Left hindlimb (tissue), 1 donor: Measurements from ENCODE around the gene SLC5A6.

Experiments used
- DNase-seq: peaks from one replicate; pipeline ENCODE4 v3.0.0-alpha.2; 2018

The SLC5A6 gene

DNA sequence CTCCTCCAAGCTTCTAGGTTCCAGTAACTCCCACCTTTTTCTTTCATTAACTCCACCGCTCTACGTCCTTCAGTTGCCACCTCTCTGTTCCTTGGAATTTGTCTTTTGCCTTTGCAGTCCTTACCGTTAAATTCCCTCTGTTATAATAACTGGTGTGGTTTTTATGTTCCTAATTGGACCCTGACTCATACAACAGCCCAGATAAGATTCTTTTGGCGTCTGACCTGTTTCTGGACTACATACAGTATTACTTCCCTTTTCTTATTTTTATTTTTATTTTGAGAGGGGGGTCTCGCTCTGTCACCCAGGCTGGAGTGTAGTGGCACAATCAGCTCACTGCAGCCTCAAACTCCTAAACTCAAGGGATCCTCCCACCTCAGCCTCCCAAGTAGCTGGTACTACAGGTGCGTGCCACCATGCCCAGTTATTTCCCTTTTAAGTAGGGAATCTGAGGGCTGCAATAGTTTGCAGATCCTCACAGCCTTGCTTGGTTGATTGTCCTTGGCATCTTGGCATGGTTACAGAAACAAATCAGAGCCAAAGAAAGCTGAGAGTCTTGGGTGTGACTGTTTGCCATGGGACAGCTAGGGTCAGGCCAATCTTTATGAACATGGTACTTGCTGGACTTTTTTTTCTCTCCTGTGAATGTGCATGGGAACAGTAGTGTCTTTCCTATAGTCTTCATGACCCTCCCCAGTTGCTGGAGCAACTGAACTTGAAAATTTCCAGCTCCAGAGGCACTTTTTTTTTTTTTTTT, 41.3 kb downstream of the SLC5A6 start:
- no peak for DNase-seq

DNA sequence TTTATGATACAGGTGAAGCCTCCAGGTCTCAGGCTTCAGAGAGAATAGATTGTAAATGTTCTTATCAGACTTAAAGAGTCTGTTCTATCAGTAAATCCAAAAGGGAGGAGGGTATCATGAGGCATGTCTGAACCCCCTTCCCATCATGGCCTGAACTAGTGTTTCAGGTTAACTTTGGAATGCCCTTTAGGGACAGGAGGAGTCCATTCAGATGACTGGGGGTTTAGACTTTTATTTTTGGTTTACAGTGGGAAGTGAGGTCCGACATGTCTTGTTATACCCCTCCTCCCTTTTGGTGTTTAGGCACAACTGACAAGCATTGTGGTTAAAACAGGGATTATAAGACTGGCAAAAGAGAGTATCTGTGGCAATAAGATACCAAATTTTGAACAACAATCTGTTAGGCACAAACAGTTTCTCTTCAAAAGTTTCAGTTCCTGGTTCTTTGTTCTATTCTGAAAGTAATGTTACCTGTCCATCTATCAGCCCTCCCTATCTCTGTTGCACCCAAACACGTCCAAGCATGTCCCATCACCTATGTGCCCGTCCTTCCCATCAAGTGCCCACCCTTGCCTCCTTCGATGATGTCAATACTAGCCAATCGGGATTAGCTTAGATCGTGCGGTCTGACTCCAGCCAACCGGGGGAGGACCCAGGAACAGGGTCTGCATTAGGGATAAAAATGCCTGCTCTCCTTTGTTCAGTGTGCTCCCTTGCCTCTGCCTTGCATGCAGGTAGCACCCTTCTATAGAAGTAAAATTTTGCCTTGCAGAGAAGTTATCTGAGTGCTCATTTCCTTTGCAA, 46.9 kb downstream of the SLC5A6 start:
- no peak for DNase-seq

DNA sequence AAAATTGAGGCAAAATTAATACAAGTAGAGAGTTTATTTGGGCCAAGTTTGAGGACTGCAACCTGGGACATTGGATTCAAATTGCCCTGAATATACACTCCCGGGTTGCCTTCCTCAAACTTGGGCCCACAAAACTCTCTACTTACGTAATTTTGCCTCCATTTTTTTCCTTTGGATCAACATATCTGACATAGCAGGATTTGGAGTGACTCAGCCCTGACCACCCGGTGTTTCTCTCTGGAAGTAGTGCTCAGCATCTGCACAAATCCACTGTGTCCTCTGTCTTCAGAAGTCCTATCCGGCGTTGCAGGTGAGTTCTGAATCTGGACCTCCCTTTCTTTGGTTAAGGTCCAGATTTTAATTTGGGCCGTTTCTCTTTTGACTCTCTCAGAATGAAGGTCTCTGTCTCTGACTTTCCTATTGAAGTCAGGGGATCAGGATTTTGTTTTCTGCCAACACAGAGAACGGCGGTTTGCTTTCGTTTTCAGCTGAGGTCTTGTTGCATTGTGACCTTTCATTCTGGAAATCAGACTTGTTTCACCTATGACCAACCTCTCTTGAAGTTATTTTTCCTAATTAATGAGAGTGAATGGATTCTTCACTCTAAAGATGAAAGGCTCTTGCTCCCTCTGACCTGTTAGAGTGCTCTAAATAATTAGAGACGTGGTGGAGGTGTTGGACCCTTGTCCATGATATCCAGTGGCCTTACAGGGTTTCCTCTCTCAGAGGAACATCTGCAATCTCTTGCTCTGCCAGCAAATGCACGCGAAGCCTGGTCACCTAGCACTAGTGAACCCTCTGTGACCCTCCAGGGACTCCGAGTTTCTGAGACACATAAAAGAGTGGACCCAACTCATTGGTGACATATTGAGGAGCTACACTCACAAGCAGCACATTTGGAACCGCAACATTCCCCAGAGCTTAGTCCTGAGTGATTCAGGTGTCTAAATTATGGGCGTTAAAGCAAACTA, 49.6 kb downstream of the SLC5A6 start:
- DNase-seq = no peak

DNA sequence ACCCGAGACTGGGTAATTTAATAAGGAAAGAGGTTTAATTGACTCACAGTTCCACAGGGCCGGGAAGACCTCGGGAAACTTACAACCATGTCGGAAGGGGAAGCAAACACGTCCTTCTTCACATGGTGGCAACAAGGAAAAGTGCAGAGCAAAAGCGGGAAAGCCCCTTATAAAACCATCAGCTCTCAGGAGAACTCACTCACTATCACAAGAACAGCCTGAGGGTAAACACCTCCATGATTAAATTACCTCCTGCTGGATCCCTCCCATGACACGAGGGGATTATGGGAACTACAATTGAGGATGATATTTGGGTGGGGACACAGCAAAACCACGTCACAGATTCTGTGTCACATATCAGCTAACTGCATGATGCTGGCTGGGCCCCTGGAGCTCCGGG, 51.9 kb downstream of the SLC5A6 start:
- no peak for DNase-seq

DNA sequence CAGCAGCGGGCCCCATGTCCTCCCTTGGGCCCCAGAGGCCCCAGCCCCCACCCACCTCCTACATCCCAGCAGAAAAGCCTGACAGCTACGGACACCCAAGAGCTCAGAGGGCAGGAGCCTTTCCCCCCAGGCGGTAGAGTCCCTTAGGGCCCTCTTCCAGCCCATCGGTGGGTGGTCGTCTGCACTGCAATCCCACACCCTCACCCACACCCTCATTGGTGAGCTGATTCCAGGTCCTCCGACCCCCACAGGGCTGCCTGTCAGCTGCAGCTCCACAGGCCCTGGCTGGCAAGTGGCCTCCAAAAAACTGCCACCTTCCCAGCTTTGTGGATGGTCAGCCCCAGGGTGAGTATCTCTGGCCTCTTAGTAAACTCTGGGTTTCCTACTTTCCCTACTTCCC, 52.8 kb downstream of the SLC5A6 start:
- DNase-seq = no peak

DNA sequence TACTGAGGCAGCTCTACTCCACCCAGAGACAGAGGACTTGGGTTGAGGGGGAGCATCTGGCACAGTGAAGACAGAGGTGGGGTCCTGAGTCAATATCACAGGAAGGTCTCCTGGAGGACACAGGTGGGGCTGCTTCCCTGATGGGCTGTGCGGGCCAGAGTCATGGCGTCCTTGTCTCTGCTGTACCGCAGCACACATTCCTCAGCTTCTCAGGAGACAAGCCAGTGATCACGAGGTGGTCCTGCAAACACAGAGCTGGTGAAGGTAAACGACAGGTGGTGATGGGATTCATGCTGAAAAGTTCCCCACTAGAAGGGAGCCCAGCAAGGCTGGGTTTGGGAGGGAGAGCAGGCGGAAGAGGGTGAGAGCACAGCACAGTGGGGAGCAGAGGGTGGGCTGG, 53.6 kb downstream of the SLC5A6 start:
- no peak for DNase-seq

DNA sequence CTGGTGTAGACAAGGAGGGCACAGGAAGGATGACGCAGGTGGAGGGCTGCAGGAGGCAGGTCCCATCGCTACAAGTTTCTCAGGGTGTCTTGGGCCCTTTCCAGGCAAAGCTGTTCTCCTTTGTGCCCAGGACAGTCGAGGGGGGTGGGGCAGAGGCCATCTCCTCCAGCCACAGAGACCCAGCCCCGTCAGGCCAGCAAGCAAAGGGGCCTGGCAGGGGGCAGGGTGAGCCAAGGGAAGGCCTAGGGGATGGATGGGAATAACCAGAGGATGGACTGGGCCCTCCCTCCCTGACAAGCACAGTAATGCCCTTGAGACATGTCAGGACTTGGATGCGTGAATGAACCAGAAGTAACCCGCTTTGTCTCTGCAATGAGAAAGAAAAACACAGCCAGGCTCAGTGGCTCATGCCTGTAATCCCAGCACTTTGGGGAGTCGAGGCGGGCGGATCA, 57.0 kb downstream of the SLC5A6 start:
- no peak for DNase-seq

DNA sequence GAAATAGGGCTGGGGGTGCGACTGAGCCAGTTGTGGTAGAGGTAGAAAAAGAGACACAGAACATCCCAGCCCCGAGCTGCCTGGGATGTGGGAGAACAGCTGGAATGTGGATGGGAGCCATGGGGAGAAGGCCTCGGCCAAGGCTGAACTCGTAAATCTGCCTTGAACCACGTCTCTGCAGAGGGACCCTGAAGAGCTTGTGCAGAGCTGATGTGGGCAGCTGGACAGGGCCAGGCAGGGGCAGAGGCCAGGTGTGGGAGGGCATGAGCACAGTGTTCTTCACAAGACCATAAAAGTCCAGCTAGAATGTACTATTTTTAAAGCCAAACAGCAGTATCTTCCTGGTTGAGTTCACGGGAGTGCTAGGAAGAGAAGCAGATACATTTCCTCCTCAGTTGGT, 57.6 kb downstream of the SLC5A6 start:
- no peak for DNase-seq

DNA sequence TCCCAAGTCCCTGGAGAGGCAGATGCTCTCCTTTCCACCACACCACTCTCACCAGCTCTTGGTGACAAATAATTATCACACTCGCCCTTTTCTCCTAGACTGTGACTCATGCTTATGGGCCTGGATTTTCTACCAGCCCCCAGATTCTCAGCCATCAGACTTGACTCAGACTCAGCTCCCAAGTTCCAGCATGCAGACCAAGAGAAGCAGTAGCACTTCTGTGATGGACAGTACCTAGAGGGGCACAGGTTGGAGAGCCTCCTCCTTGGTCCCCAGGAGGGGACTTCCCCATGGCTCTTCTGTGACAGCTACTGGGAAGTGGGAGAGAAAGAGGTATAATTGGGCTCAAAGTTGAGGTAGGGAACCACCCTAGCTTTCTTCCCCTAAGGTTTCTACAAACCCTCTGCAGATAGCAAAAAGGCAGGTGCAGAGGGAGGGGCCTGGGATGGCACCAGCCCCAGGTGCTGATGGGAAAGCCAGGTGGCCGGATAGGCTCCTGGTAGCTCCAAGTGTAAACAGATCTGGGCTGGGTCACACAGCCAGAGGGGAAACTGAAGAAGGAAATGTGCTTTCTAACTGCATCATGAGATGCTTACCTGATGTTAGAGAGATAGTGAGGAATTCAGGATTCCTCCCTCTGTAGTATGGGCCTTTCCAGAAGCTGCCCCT, 59.1 kb downstream of the SLC5A6 start:
- DNase-seq = no peak

DNA sequence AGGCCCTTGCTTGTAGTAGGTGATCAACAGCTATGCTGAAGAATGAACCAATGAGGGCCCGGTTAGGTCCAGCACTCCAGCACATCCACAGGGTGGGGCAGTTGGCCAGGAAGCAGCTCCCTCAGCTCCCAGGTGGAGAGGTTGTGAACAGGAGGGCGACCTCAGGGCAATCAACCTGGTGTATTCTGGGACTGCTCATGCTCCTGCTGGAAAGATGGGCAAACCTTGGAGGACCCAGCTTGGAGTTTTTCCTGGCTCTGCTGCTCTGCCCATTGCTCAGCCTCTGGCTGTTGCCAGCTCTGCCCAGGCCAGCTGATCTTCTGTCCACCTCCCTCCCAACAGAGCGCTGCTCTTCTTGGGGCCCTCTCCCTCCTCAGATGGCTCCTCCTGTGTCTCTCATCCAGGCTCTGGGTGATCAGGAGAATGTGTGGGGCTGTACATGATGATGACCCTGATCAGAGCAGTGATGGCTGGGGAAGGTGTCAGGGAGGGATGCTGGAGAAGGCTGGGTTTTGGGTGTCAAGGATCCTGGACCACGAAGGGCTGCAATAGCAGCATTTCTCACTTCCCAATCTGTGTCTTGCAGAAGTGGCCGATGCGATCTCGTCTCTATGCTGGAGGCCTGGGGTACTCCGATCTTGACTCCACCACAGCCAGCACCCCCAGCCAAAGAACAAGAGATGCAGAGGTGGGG, 59.8 kb downstream of the SLC5A6 start:
- DNase-seq = no peak

DNA sequence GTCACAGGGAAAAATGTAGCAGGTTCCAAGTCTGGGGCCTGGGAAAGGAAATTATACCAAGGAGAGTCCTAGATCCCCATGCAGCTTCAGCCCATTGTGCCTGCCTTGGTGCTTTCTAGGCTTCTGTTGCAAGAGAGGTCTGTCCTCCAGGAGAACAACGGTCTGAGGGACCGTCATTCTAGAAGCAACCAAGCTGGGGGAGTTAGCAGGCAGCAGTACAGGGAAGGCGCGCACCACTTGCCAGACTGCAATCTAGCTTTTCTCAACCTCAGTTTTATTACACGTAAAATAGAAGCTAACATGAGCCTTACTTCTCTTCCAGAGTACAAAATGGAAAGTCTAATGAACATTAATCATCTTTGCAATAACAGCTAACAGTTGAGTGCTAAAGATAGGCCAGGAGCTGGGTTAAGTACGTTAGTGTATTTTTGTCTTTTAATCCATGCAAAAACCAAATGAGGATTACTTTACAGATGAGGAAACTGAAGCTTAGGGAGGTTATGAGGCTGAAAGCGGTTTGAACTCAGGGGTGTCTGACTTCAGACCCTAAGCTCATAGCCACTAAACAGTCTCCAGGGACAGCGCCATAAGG, 61.3 kb downstream of the SLC5A6 start:
- no peak for DNase-seq
